GM21825 (cell line): ENCODE data around the gene PRSS37.

Experiments used
- ATAC-seq: cut with Tn5 transposase; IDR thresholded peaks from one replicate; pipeline ENCODE4 v1.9.1; 2021; ENCODE audit warnings: mild to moderate bottlenecking, moderate library complexity; ENCODE audit not compliant: unreplicated experiment

Gene PRSS37

GRCh38 chr7:141788296-141788695 lies 53.0 kb downstream of the PRSS37 start:
- no peak for ATAC-seq
